ENCODE data around the gene FCRL6.

FCRL6 gene

DNA sequence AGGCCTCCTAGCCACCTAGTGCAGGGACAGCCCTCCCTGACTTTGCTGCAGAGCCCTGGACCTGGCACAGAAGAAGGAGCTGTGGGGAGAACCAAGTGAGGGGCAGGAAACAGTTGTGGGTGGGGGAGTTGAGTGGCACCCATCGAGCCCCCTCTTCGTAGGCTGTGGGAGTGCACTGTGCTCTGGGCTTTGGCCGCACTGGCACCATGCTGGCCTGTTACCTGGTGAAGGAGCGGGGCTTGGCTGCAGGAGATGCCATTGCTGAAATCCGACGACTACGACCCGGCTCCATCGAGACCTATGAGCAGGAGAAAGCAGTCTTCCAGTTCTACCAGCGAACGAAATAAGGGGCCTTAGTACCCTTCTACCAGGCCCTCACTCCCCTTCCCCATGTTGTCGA is 20.2 kb upstream of the FCRL6 start:
- no peak for DNase-seq (ENCODE audit: low read depth)
- H3K4me3 ChIP-seq (ENCODE audit: control insufficient read depth, low read depth, low read length) = no peak overlapping the region
- TF ChIP-seq, protein P1, sequence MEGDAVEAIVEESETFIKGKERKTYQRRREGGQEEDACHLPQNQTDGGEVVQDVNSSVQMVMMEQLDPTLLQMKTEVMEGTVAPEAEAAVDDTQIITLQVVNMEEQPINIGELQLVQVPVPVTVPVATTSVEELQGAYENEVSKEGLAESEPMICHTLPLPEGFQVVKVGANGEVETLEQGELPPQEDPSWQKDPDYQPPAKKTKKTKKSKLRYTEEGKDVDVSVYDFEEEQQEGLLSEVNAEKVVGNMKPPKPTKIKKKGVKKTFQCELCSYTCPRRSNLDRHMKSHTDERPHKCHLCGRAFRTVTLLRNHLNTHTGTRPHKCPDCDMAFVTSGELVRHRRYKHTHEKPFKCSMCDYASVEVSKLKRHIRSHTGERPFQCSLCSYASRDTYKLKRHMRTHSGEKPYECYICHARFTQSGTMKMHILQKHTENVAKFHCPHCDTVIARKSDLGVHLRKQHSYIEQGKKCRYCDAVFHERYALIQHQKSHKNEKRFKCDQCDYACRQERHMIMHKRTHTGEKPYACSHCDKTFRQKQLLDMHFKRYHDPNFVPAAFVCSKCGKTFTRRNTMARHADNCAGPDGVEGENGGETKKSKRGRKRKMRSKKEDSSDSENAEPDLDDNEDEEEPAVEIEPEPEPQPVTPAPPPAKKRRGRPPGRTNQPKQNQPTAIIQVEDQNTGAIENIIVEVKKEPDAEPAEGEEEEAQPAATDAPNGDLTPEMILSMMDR (IDR thresholded peaks at IDR 0.05; ENCODE audit: control insufficient read depth, insufficient read depth, low read depth, low read length, missing control alignments) = no peak

DNA sequence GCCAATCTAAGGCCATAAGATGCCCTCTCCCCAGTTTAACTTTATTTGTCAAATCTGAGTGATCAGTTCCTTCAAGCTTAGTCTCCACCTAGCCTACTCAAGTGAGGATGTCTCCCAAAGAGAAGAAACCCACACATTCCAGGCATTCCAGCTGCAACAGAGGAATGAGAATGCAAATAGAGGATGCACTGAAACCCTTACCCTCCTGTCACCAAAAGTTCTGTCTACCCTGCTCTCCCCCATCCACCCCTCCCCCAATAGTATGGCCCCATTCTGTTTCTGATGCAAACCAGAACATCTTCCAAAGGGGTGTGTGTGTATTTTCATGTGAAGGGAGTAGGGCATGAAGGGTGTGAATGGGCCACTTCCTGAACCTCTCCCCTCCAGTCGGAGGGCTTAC is 18.4 kb upstream of the FCRL6 start:
- TF ChIP-seq, protein P1 (IDR thresholded peaks at IDR 0.05; ENCODE audit: control insufficient read depth, insufficient read depth, low read depth, low read length, missing control alignments) = no peak
- no peak for DNase-seq (ENCODE audit: low read depth)
- no peak overlapping the region for H3K4me3 ChIP-seq (ENCODE audit: control insufficient read depth, low read depth, low read length)

DNA sequence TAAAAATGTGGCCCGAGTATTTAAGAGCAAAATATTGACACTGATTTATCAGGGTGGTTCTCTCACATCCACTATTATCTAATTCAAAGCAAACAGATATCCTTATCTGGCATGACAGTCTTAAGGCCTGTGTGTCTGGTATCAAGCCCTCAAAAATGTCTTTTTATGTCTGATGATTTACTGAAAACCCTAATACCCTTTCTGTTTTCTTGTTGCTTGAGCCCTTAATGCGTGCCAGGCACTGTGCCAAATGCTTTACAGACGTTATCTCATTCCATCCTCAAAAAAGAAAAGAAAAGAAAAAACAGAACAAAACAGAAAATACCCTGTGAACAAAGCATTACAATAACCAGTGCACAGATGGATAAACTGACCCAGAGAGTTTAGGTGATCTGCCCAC is 15.7 kb upstream of the FCRL6 start:
- DNase-seq (ENCODE audit: low read depth) = no peak
- TF ChIP-seq, protein P1 (IDR thresholded peaks at IDR 0.05; ENCODE audit: control insufficient read depth, insufficient read depth, low read depth, low read length, missing control alignments) = no peak
- no peak overlapping the region for H3K4me3 ChIP-seq (ENCODE audit: control insufficient read depth, low read depth, low read length)

DNA sequence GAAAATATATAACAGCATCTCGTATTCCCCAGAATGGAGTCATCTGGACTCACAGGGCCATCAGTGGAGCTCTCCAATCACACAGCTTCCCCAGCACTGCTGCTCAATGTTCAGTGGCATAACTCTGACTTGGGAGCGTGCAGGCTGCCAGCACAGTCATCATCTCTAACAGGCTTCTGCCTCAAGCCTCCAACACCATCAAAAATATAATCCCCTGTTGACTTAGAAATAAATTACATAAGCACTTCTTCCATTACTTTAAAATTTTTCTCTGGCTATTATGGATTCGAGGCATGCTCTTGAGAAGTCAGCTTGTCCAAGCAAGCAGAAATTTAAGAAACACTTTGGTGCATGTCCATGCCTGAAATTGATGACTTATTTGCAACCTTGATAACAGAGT is 15.2 kb upstream of the FCRL6 start:
- TF ChIP-seq, protein P1 (IDR thresholded peaks at IDR 0.05; ENCODE audit: control insufficient read depth, insufficient read depth, low read depth, low read length, missing control alignments) = no peak
- H3K4me3 ChIP-seq (ENCODE audit: control insufficient read depth, low read depth, low read length) = no peak overlapping the region
- DNase-seq (ENCODE audit: low read depth) = no peak

DNA sequence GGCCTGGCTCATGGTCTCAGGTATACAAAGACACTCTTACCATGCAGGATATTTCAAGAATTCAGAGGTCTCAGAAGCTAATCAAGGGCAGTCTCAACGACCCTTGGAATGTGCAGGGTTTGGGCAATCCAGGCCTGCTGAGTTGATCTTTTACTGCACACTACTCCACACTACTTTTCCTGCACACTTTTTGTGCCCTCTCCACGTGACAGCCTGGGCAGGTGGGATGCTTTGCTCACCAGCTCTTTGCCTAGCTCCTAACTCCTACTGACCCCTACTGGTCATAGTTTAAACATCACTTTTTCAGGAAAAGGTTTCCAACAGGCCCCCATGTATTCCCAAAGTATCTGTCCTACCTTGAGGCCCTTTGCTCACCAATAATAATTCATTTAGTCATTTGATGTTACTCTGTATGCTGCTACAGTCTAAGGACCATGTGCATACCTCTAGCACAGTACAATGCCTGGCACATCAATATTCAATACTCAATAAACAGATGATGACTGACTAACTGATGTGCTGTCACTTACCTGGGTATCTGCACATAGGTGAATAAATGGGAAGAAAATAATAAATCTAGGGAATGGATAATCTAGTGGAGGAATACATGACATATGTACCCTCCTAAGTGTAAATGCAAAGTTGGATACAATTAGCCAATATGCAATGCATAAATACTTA is 11.8 kb upstream of the FCRL6 start:
- TF ChIP-seq, protein P1 (IDR thresholded peaks at IDR 0.05; ENCODE audit: control insufficient read depth, insufficient read depth, low read depth, low read length, missing control alignments) = peak; percentile 52
- H3K4me3 ChIP-seq (ENCODE audit: control insufficient read depth, low read depth, low read length) = no peak overlapping the region
- DNase-seq (ENCODE audit: low read depth) = no peak

DNA sequence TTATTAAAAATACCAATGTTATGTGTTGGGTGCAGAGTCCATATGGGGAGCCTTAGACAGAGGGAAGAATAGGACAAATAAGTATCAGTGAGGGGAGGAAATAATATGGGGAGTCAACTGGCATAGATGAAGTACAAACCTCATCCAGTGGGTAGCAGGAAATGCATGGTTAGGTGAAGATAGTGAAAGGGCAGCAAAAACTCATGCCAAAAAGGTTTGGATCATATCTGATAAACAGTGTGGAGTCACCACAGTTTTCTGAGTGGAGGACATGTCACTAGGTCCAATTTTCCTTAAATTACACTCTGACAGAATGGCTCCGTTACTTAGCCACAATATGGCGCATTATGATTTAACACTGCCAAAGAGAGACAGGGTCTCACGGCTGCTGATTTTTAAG is 11.1 kb upstream of the FCRL6 start:
- TF ChIP-seq, protein P1 (IDR thresholded peaks at IDR 0.05; ENCODE audit: control insufficient read depth, insufficient read depth, low read depth, low read length, missing control alignments) = no peak

More for the DNA sequence above, 11.1 kb upstream of the FCRL6 start:
- H3K4me3 ChIP-seq (ENCODE audit: control insufficient read depth, low read depth, low read length) = no peak overlapping the region
- no peak for DNase-seq (ENCODE audit: low read depth)

Data from AG09309 (cell line).